IPS DF 6.9 (cell line): ENCODE data around the gene FAM98C.

ENCODE experiments used
- DNase-seq: peaks from one replicate; pipeline ENCODE4 v3.0.0-alpha.2; 2013; ENCODE audit warnings: low read depth, low spot score
- H3K27ac ChIP-seq: one replicate; pipeline ENCODE4 v1.5.1; 2013; ENCODE audit warnings: low read length, control low read depth
- H3K27me3 ChIP-seq: 2 replicates; pipeline ENCODE4 v1.6.1; 2013; ENCODE audit warnings: mild to moderate bottlenecking, low read length; ENCODE audit not compliant: control insufficient read depth, insufficient read depth
- H3K36me3 ChIP-seq: 2 replicates; pipeline ENCODE4 v1.6.1; 2013; ENCODE audit warnings: low read length; ENCODE audit not compliant: control insufficient read depth, insufficient read depth
- H3K4me1 ChIP-seq: 2 replicates; pipeline ENCODE4 v1.6.1; 2013; ENCODE audit warnings: low read length; ENCODE audit not compliant: control insufficient read depth, insufficient read depth
- H3K4me3 ChIP-seq: 2 replicates; pipeline ENCODE4 v1.5.1; 2013; ENCODE audit warnings: mild to moderate bottlenecking, low read length
- H3K9me3 ChIP-seq: 2 replicates; pipeline ENCODE4 v1.6.1; 2013; ENCODE audit warnings: low read length, inconsistent platforms; ENCODE audit not compliant: control insufficient read depth, insufficient read depth
- WGBS: extraction: QIAGEN DNeasy Blood & Tissue Kit; methylation state at CpG from one replicate; pipeline ENCODE4 v1.1.7; 2013; ENCODE audit warnings: mixed read lengths, missing lambda C conversion rate; ENCODE audit not compliant: insufficient read length, insufficient coverage; 5-methylcytosine and 5-hydroxymethylcytosine counted together

FAM98C gene

DNA sequence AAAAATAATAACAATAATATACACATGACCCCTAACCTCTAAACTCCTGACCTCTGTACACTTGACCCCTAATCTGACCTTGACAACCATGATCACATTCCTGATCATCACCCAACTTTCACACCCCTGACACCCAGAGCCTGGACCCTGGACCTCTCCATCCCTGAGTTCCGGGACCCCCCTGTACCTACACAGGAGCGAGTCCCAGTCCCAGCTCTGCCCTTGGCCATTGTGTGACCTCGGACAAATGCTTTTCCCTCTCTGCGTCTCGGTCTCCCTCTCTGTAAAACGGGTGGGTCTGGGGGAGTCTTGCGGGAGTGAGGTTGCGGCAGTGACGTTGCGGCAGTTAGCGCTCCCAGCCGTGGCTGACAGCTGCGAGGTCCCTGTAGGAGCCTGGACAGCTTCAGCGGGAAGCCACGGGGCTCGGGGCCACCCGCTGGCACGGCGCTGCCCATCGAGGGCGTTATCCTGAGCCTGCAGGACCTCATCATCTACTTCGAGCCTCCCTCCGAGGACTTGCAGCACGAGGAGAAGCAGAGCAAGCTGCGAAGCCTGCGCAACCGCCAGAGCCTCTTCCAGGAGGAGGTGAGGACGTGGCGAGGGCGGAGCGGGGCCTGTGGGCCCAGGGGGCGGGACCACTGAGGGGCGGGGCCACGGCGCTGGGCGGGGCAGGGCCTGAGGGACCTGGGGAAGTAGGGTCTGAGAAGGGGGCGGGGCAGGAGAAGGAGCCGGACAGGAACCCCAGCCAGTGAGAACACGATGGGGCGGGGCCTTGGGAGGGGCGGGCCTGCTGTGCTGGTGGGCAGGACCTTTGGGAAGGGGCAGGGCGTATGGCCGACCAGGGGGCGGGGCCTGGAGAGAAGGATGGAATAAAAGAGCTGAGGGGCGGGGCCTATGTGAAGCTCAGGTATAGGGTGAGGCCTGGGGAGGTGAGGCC, 49.8 kb downstream of the FAM98C start:
- H3K27ac ChIP-seq = no peak overlapping the region
- H3K4me1 ChIP-seq = peaks cover 3% of the 10 kb centered on the region; the same call in 1 of the 2 replicates
- H3K9me3 ChIP-seq = no peaks in the 10 kb centered on the region
- peaks cover 9% of the 10 kb centered on the region for H3K36me3 ChIP-seq
- WGBS = no CpG with 5 or more reads among the region's 45 CpGs
- no peaks in the 10 kb centered on the region for H3K27me3 ChIP-seq
- DNase-seq = peak; percentile 84
- no peak overlapping the region for H3K4me3 ChIP-seq

DNA sequence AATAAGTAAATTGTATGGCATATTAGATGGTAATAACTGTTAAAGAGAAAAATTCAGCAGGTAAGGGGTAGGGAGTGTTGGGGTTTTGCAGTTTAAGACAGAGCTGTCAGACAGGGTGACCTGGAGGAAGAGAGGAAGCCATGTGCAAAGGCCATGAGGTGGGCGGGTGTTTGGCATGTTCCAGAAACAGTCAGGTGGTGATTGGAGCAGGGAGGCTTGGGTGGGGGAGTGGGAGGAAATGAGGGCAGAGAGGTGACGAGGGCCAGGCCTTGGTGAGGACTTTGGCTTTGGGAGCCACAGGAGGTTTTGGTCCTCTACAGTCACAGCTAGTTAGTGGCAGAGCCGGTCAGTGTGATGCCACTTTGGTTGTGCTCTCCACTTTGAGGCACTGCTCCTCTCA, 50.7 kb downstream of the FAM98C start:
- H3K36me3 ChIP-seq = peaks cover 12% of the 10 kb centered on the region
- no peak overlapping the region for H3K4me3 ChIP-seq
- no peaks in the 10 kb centered on the region for H3K9me3 ChIP-seq
- DNase-seq = no peak
- peaks cover 3% of the 10 kb centered on the region; the same call in 1 of the 2 replicates for H3K4me1 ChIP-seq
- no peak overlapping the region for H3K27ac ChIP-seq
- no peaks in the 10 kb centered on the region for H3K27me3 ChIP-seq
- WGBS = no CpG with 5 or more reads among the region's 3 CpGs

DNA sequence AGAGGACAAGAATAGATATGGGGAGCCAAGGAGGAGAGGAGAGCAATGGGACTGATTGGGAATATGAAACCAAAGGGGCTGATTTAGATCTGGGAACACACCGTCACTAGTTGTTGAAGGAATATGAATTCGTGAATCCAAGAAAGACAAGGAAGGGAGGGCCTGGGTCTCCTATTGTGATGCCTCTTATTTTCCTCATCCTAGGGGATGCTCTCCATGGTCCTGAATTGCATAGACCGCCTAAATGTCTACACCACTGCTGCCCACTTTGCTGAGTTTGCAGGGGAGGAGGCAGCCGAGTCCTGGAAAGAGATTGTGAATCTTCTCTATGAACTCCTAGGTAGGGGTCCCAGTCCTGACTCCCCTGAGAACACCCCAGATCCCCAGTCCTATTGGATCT, 52.1 kb downstream of the FAM98C start:
- H3K4me3 ChIP-seq = no peak overlapping the region
- no CpG with 5 or more reads among the region's 4 CpGs for WGBS
- no peak for DNase-seq
- H3K36me3 ChIP-seq = peaks cover 19% of the 10 kb centered on the region
- peaks cover 3% of the 10 kb centered on the region; the same call in 1 of the 2 replicates for H3K4me1 ChIP-seq
- no peak overlapping the region for H3K27ac ChIP-seq
- no peaks in the 10 kb centered on the region for H3K9me3 ChIP-seq
- no peaks in the 10 kb centered on the region for H3K27me3 ChIP-seq

DNA sequence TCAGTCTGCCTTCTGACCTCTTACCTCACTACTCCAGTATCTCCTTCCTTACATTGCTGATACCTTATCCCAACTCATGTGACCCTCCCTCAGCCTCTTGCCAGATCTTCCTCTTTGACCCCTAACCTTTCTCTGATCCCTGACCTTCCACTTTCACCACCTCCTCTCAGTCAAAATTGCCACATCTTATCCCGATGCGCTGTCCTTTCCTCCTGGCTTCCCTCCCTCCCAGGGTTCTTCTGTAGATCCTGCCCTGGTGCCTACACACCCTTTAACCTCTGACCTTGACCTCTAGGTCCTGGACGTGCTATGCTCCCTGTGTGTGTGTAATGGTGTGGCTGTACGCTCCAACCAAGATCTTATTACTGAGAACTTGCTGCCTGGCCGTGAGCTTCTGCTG, 54.3 kb downstream of the FAM98C start:
- H3K27me3 ChIP-seq = no peaks in the 10 kb centered on the region
- H3K4me1 ChIP-seq = peaks cover 3% of the 10 kb centered on the region; the same call in 1 of the 2 replicates
- WGBS = no CpG with 5 or more reads among the region's 5 CpGs
- H3K27ac ChIP-seq = no peak overlapping the region
- H3K9me3 ChIP-seq = no peaks in the 10 kb centered on the region
- peaks cover 20% of the 10 kb centered on the region for H3K36me3 ChIP-seq
- H3K4me3 ChIP-seq = no peak overlapping the region
- no peak for DNase-seq

DNA sequence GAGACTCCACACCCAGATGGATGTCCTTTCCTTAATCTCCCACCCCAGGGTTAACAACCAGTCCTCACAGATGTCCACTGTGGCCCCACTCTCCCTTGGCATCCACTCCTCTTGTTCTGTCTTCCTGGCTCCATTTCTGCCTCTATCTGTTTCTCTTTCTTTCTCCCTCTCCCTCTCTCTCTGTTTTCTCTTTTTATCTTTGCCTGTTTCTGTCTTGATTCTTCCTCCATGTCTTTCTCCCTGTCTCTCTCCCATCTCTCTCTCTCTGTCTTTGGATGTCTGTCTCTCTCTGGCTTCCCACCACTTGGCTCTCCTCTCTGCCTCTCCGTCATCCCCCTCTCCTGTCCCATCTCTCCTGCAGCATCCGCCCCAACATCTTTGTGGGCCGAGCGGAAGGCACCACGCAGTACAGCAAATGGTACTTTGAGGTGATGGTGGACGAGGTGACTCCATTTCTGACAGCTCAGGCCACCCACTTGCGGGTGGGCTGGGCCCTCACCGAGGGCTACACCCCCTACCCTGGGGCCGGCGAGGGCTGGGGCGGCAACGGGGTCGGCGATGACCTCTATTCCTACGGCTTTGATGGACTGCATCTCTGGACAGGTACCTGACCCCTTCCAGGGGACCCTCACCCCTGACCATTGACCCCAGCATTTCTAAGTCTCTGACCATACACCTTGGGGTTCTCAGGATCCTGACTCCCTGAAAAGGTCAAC, 55.0 kb downstream of the FAM98C start:
- Histone ChIP-seq H3K4me3 (no peak overlapping the region), H3K36me3 (peaks cover 20% of the 10 kb centered on the region), H3K9me3 (no peaks in the 10 kb centered on the region), H3K27me3 (no peaks in the 10 kb centered on the region), H3K27ac (no peak overlapping the region), H3K4me1 (no peaks in the 10 kb centered on the region)
- WGBS = no CpG with 5 or more reads among the region's 15 CpGs
- DNase-seq = no peak
